Hair follicular keratinocyte (primary cell): ENCODE data around the gene SCP2D1. TPM values are rescaled to one million over a fixed set of nuclear protein-coding genes. Genes with fewer than 3 reads are reported as not detected.

Experiments
- total RNA-seq: library from RNA; depleted of rRNA; stranded (reverse); fragments of >200 nt; gene quantifications from 2 replicates; pipeline ENCODE4 v1.2.3, GENCODE V29; 2015

Gene SCP2D1
- not detected in 2 replicates for total RNA-seq

DNA sequence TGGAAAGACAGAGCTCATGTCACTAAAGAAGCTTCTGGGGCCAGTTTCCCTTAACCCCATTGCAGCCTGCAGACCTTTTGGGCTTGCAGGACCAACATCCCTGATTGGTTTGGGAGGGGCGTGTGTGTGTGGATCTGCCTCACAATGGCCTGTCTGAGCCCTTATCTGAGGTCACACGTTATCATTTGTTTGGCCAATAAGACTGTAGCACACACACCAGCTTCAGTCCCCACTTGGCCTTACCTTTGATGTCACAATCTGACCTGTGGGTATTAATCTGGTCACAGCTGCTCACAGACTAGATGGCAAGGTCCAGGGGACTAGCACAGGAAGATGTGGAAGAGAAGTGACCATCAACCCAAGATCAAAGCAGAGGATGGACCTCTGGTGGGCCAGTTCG, at the start of gene SCP2D1:
TSS of gene SCP2D1 (plus strand) at position 301 of the 400 bp plus-strand sequence. CDS start at position 334, 33 bp downstream.

Other genes starting within 250 kb of the SCP2D1 start
- gene SMIM26, start 246.4 kb upstream of the SCP2D1 start, total RNA-seq, result 114 and 133 TPM in 2 replicates
- 119 and 123 TPM in 2 replicates for gene DTD1, start 225.7 kb upstream of the SCP2D1 start, total RNA-seq